T1000 (cell line): ENCODE results near the gene TP53I11.

Experiments used
- DNase-seq: peaks from one replicate; lab custom pipeline; 2025; ENCODE audit warnings: mixed read lengths; lab: John Stamatoyannopoulos, UW

TP53I11 gene

GRCh38 chr11:44885065-44885810 lies 65.4 kb downstream of the TP53I11 start:
- DNase-seq = no peak

DNA sequence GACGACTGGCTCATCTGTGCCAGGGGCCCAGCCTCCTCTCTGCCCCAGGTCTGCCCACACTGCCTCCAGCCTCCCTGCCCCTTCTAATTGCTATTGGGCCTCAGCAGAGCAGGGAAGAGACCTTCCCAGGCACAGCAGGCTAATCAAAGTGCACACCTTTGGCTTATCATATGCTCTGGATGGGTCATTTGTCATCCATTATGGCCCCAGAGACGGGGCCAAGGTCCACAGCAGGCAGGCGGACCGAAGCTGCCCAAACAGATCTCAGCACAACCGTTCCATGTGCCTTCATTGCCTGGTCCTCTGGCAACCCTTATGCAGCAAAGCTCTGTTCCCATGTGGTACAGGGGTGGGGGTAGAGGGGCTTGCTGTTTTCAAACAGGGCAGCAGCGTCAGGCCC lies 66.6 kb downstream of the TP53I11 start:
- no peak for DNase-seq

- no peak for DNase-seq
These were observed 67.4 kb downstream of the TP53I11 start for GRCh38 chr11:44883277-44883676.
